Measurements from ENCODE around the gene POLR2J. TPM values are rescaled to one million over a fixed set of nuclear protein-coding genes. Genes with fewer than 3 reads are reported as not detected.

Gene POLR2J
- 37.8 and 46.7 TPM in 2 replicates for total RNA-seq

DNA sequence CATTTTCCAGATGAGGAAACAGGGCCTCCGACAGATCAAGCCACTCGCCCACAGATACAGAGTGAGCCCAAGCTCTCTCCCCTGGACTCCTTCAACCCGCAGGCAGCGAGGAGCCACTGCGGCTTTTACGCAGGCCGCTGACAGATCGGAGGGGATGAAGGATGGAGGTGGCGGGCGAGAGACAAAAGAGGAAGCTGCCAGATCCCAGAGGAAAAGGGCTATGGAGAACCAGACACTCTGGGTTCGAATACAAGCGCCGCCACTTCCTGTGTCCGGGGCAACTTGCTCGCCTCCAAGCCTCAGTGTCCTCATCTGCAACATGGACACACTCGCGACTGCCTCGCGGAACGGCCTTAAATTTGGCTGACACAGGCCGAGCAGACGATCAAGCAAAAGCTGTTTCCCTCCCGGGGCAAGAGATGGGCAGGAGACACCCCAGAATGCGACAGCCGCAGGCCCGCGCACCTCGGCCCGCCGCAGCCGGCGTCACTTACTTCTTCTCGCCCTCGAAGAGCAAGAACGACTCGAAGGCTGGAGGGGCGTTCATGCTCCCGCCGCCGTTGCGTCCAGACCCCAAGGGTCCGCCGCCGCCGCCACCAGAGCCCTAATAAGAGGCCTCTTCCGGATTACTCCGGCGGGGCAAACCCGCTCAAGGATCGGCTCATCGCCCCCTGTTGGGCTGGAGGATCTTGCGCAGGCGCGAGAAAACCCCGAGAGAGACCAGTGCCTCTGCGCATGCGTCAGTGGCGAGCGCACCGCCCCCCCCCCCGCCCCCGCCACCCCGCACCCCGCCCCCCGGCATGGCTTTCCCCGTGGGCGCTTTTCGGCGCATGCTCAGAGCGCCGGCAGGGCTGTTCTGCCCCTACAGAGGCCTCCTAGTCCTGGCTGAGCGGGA, at the start of gene POLR2J:
POLR2J (minus strand) TSS at position 609 of the 895 bp plus-strand sequence; CDS start at position 547, 62 bp downstream.

DNA sequence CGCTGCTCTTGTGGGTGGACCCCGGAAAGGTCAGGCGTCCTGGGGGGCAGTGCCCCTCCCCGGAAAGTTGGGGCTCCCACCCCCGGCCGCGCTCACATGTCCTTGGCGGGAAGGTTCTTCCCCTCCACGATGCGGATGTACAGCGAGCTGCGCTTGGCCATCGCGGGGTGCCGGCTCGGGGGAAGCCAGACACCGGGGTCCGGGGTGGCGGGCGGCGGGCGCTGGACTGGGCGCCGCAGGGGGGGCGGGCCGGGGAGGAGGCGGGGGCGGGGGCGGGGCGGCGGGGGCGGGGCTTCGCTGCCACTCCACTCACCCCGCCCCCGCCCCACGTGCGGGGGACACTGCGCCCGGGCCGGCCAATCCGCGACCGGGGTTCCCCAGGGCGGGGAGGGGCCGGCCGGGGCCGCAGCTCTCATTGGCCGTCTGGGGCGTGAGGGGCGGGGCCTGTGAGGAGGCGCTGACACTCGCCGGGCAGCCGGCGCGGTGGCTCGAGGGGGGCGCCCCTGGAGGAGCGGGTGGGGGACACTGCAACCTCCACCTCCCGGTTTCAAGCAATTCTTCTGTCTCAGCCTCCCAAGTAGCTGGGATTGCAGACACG, 38.9 kb upstream of the POLR2J start, which contains the start of gene RASA4B:
RASA4B (minus strand) TSS at position 228 of the 598 bp plus-strand sequence; CDS start at position 161, 67 bp downstream.

DNA sequence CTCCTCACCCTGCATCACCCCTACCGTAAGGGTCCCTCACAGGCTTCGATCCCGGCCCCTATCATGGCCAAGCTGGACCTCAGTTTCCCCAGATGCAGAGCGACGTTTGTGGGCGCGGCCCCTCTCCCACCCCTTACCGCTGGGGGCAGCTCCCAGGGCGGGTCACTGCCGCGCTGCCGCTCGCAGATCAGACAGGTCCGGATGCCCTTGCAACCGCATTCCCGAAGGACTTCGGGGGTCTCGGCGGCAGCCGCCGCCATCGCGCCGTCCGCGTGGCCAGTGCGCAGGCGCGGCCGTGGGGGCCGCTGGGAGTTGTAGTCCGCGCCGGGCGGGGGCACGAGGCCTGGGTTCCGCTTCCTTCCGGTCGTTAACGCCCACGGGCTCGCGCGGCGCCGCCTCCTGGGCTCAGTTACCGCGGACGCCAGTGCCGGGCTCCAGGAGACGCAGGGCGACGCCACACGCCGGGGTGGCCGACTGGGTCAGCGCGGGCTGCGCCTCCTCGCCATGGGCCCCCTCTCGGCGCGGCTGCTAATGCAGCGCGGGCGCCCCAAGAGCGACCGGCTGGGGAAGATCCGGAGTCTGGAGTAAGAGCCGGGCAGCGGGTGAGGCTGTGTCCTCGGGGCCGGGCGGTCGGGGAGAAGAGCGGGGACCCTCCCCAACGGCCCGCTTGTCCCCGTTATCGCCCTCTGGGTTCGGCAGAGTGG, 14.0 kb downstream of the POLR2J start, which contains the start of the genes ALKBH4 and LRWD1:
ALKBH4 (minus strand) TSS at position 287 of the 704 bp plus-strand sequence; CDS start at position 260, 27 bp downstream.
LRWD1 (plus strand) TSS at position 408 of the 704 bp plus-strand sequence; CDS start at position 505, 97 bp downstream.

DNA sequence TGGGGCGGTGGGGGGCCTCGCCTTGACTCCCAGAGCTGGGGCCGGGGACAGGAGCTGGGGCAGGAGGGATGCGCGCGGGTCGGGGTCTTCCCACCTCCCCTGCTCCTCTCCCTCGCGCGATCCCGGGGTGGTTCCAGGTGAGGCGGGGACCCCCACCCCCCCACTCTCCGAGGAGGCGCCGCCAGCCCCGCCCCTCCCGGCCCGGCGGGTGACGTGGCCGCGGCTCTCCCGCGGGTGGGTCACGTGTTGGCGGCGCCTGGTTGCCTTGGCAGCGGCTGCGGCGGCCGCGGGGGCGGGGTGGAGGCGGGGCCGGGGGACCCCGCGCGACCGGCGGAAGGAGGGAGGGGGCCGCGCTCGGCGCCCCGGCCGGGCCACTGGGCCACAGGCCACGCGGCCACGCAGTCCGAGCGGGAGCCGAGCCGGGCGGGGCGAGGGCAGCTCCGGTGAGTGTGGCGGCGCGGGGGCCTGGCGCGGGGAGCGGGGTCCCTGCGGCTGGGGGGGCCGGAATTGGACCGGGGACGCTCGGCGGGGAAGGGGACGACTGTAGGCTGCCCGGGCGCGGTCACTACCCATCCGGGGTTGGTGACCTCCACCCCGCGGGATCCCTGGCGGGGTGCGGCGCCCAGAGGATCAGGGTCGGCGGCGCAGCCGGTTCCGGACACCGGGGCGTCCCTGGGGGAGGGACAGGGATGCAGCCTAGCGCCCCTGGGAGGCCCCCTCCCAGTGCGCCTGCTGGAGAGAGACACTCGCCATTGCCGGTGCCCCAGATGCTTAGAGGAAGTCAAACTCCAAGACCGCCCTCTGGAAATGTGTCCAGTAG, 45.3 kb downstream of the POLR2J start, which contains the start of gene ORAI2:
ORAI2 (plus strand) TSS at position 357 of the 820 bp plus-strand sequence. CDS start 5,382 bp downstream, outside the sequence.

Other genes with a start within 250 kb of the POLR2J start
- 2.0 and 2.9 TPM in 2 replicates for gene SH2B2, start 192.1 kb downstream of the POLR2J start, total RNA-seq
- gene SPDYE6, start 122.5 kb downstream of the POLR2J start, total RNA-seq = not detected in 2 replicates
- 10.3 and 10.9 TPM in 2 replicates for gene PRKRIP1, start 82.6 kb downstream of the POLR2J start, total RNA-seq
- gene ORAI2, start 45.3 kb downstream of the POLR2J start, total RNA-seq = 23.9 and 30.1 TPM in 2 replicates
- gene ALKBH4, start 14.1 kb downstream of the POLR2J start, total RNA-seq = 10.7 and 11.1 TPM in 2 replicates
- gene LRWD1, start 13.9 kb downstream of the POLR2J start, total RNA-seq = 23.5 and 33.2 TPM in 2 replicates
- gene RASA4B, start 38.9 kb upstream of the POLR2J start, total RNA-seq = 0.20 and 0.73 TPM in 2 replicates
- 2.9 and 3.7 TPM in 2 replicates for gene UPK3BL2, start 64.8 kb upstream of the POLR2J start, total RNA-seq
- gene SPDYE2, start 72.3 kb upstream of the POLR2J start, total RNA-seq = not detected in 2 replicates
- gene POLR2J3, start 93.7 kb upstream of the POLR2J start, total RNA-seq = 30.9 and 38.7 TPM in 2 replicates
- gene RASA4, start 137.8 kb upstream of the POLR2J start, total RNA-seq = 1.4 and 3.3 TPM in 2 replicates
- 3.3 and 11.5 TPM in 2 replicates for gene UPK3BL1, start 163.9 kb upstream of the POLR2J start, total RNA-seq
- gene SPDYE2B, start 171.4 kb upstream of the POLR2J start, total RNA-seq = not detected in 2 replicates
- gene POLR2J2, start 192.7 kb upstream of the POLR2J start, total RNA-seq = 2.6 and 8.0 TPM in 2 replicates